Sigmoid colon (tissue), 7 donors: ENCODE measurements around the gene SETBP1. TPM values are rescaled to one million over a fixed set of nuclear protein-coding genes. Genes with fewer than 3 reads are reported as not detected.
A peak's percentile ranks its signal among the peaks of the same experiment; 100 is the strongest.

Source experiments
- DNase-seq: peaks from one replicate; pipeline ENCODE4 v3.0.0-alpha.2; 2019
- H3K27ac ChIP-seq, 4 donors: fragments of 200-600 bp; sonication (generic); one replicate each; pipeline ENCODE4 v1.5.1; 2016 to 2019; ENCODE audit warnings: mild to moderate bottlenecking in 1 of 4
- H3K27me3 ChIP-seq, 3 donors: fragments of 200-600 bp; sonication (generic); one replicate each; pipeline ENCODE4 v1.5.1; 2019; ENCODE audit warnings: mild to moderate bottlenecking in 1 of 3
- H3K36me3 ChIP-seq, 4 donors: fragments of 200-600 bp; sonication (generic); one replicate each; pipeline ENCODE4 v1.5.1; 2016 to 2019
- H3K4me1 ChIP-seq, 4 donors: fragments of 200-600 bp; sonication (generic); one replicate each; pipeline ENCODE4 v1.5.1; 2017 to 2019
- H3K4me3 ChIP-seq, 4 donors: fragments of 200-600 bp; sonication (generic); one replicate each; pipeline ENCODE4 v1.5.1; 2017 to 2019; ENCODE audit warnings: mild to moderate bottlenecking in 2 of 4, moderate library complexity in 1 of 4
- H3K9me3 ChIP-seq, 4 donors: fragments of 200-600 bp in 3 of 4; sonication (generic) in 3 of 4; one replicate each; pipeline versions ENCODE4 v1.5.1 to v1.6.1; 2013 to 2019
- EP300 ChIP-seq, 4 donors: sonication (generic); formaldehyde crosslinking; IDR thresholded peaks; one replicate each; pipeline ENCODE4 v1.6.1; 2017; ENCODE audit warnings: antibody characterized with exemption in 4 of 4
- POLR2A ChIP-seq, 2 donors: fragments of 450-650 bp; IDR thresholded peaks; one replicate each; pipeline ENCODE4 v1.6.1; 2016; ENCODE audit warnings: antibody characterized with exemption in 2 of 2, mild to moderate bottlenecking in 2 of 2, moderate library complexity in 2 of 2
- POLR2AphosphoS5 ChIP-seq, 4 donors: sonication (generic); formaldehyde crosslinking; IDR thresholded peaks; one replicate each; pipeline ENCODE4 v1.6.1; 2017; ENCODE audit warnings: antibody characterized with exemption in 4 of 4
- WGBS, 2 donors: extraction: QIAGEN DNeasy Blood & Tissue Kit; methylation state at CpG; one replicate each; pipeline ENCODE4 v1.1.7; 2013; 5-methylcytosine and 5-hydroxymethylcytosine counted together
- intact Hi-C: fragments of 100-400 bp; cut with DNase I; formaldehyde crosslinking; loops from one replicate; pipeline ENCODE4 v1.15.1; 2023
- polyA plus RNA-seq, 3 donors: library from polyadenylated mRNA; stranded (reverse); fragments of 200-250 nt; gene quantifications; one replicate each; pipeline ENCODE4 v1.2.3, GENCODE V29; 2013
- total RNA-seq, 4 donors: library from RNA; depleted of rRNA; stranded (reverse); fragments of >200 nt; gene quantifications; one replicate each; pipeline ENCODE4 v1.1.0, GENCODE V29; 2016
- TF ChIP-seq, protein P1 (sequence below), 4 experiments: fragments of 450-650 bp in 3 of 4; fragments of 200-600 bp in 1 of 4; IDR thresholded peaks; one replicate each; pipeline ENCODE4 v1.5.1; 2016 to 2019; ENCODE audit warnings: antibody characterized with exemption in 4 of 4, mild to moderate bottlenecking in 3 of 4, moderate library complexity in 2 of 4
- donor health status: healthy with polysubstance abuse.
- donor health status: Bipolar disorder and iron deficiency.
- donor health status: healthy.

SETBP1 gene
- total and polyA plus RNA-seq, 7 donors = 0.69 to 100 (median 67.9) TPM

GRCh38 chr18:44826418-44827259 is 146.0 kb downstream of the SETBP1 start:
- no peak overlapping the region for H3K4me3 ChIP-seq
- no peaks in the 10 kb centered on the region for H3K9me3 ChIP-seq
- peak overlapping the region; percentile 75 to 84 (median 81) for H3K27ac ChIP-seq
- no peaks in the 10 kb centered on the region for H3K36me3 ChIP-seq
- WGBS, 2 donors = 26 to 44% methylated on average over 5 of the region's 5 CpGs
- intact Hi-C loops = loop anchor here (5.0 kb wide), 1 partner anchor 191 kb away; no protein-coding TSS in a partner anchor
- DNase-seq = peak; percentile 95
- H3K27me3 ChIP-seq = no peaks in the 10 kb centered on the region
- peaks cover 0 to 77% (median 65%) of the 10 kb centered on the region in 4 donors for H3K4me1 ChIP-seq
- TF ChIP-seq EP300 (IDR thresholded peaks at IDR 0.05) (no peak), POLR2AphosphoS5 (IDR thresholded peaks at IDR 0.05) (peak in 3 of 4 donors; percentile 38 to 53 (median 39)), POLR2A (IDR thresholded peaks at IDR 0.05) (no peak)

DNA sequence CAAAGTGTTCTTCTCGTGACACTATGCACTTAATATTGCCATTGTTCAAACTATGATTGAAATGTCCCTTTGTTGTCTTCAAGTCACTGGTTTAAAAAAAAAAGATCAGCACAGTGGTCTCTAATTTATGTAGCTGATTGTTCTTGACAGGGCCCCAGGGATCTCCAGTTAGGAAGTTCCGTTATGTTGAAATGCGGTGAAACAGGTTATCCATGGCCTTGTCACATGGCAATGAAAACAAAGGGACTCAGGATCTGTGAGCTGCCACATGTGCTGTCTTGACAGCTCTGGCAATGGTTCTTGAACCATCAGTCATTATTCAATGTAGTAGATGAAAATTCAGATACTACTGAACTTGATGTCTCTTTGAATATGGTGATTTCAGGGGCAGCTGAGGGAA is 147.4 kb downstream of the SETBP1 start:
- Histone ChIP-seq H3K4me3 (no peak overlapping the region), H3K27ac (peak overlapping the region; percentile 75 to 84 (median 81)), H3K9me3 (no peaks in the 10 kb centered on the region), H3K36me3 (no peaks in the 10 kb centered on the region), H3K27me3 (no peaks in the 10 kb centered on the region), H3K4me1 (peaks cover 0 to 84% (median 72%) of the 10 kb centered on the region in 4 donors)
- TF ChIP-seq POLR2A (IDR thresholded peaks at IDR 0.05) = no peak
- TF ChIP-seq POLR2AphosphoS5 (IDR thresholded peaks at IDR 0.05) = no peak
- WGBS, 2 donors = 96% methylated on average over 3 of the region's 3 CpGs
- no peak for DNase-seq
- intact Hi-C loops = loop anchor here (5.0 kb wide), 1 partner anchor 189 kb away; no protein-coding TSS in a partner anchor

DNA sequence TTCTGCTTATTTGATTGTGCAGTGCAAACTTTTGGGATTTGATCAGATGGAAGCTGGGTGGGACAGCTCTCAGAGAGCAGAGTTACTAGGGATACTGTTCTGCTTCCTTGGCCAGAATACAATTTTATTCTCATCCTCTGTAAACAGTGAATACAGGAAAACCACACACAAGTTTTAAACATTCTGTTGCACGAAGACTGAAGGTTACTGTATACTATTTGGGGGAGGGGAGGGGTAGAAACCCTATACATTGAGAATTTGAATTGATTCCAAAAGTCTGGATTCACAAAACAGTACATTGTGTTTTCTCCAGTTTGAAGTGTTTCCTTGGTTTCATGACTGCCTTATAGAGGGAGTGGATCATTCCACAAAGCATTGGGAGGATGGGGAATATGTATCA is 149.9 kb downstream of the SETBP1 start:
- TF ChIP-seq POLR2AphosphoS5 (IDR thresholded peaks at IDR 0.05) (no peak), EP300 (IDR thresholded peaks at IDR 0.05) (no peak), POLR2A (IDR thresholded peaks at IDR 0.05) (no peak)
- TF ChIP-seq, protein P1, sequence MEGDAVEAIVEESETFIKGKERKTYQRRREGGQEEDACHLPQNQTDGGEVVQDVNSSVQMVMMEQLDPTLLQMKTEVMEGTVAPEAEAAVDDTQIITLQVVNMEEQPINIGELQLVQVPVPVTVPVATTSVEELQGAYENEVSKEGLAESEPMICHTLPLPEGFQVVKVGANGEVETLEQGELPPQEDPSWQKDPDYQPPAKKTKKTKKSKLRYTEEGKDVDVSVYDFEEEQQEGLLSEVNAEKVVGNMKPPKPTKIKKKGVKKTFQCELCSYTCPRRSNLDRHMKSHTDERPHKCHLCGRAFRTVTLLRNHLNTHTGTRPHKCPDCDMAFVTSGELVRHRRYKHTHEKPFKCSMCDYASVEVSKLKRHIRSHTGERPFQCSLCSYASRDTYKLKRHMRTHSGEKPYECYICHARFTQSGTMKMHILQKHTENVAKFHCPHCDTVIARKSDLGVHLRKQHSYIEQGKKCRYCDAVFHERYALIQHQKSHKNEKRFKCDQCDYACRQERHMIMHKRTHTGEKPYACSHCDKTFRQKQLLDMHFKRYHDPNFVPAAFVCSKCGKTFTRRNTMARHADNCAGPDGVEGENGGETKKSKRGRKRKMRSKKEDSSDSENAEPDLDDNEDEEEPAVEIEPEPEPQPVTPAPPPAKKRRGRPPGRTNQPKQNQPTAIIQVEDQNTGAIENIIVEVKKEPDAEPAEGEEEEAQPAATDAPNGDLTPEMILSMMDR (IDR thresholded peaks at IDR 0.05) = no peak
- Histone ChIP-seq H3K4me1 (peaks cover 4 to 79% (median 66%) of the 10 kb centered on the region in 4 donors), H3K27ac (peak overlapping the region; percentile 20 to 60 (median 46)), H3K36me3 (no peaks in the 10 kb centered on the region), H3K27me3 (no peaks in the 10 kb centered on the region), H3K9me3 (no peaks in the 10 kb centered on the region), H3K4me3 (no peak overlapping the region)
- no peak for DNase-seq
- intact Hi-C loops = no loop called here
- 24 to 33% methylated on average over 1 of the region's 1 CpG for WGBS, 2 donors

DNA sequence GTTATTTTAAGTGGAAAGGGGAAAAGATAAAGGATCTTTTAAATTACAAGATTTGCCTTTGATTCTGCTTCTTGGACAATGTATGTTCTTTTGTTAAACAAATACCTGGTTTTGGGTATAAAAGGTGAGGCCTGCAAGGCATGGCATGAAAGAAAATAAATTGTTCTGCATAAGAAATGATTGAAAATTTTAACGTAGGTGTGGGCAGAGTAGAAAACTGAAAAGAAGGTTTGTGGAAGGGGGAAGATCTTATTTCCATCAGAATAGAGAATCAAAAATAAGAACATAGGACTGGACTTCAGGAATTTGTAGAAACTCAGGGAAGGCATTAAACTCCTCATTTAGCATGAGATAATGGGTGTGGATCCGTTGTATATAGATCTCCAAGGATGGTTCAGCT is 153.1 kb downstream of the SETBP1 start:
- TF ChIP-seq POLR2AphosphoS5 (IDR thresholded peaks at IDR 0.05) (no peak), POLR2A (IDR thresholded peaks at IDR 0.05) (no peak), EP300 (IDR thresholded peaks at IDR 0.05) (no peak)
- TF ChIP-seq, protein P1 (IDR thresholded peaks at IDR 0.05) = no peak
- Histone ChIP-seq H3K27me3 (no peaks in the 10 kb centered on the region), H3K27ac (peak overlapping the region in 1 of 4 donors; percentile 17), H3K9me3 (no peaks in the 10 kb centered on the region), H3K36me3 (no peaks in the 10 kb centered on the region), H3K4me3 (no peak overlapping the region), H3K4me1 (peaks cover 4 to 85% (median 73%) of the 10 kb centered on the region in 4 donors)
- no peak for DNase-seq
- WGBS, 2 donors = 93 to 96% methylated on average over 2 of the region's 2 CpGs
- intact Hi-C loops = no loop called here

DNA sequence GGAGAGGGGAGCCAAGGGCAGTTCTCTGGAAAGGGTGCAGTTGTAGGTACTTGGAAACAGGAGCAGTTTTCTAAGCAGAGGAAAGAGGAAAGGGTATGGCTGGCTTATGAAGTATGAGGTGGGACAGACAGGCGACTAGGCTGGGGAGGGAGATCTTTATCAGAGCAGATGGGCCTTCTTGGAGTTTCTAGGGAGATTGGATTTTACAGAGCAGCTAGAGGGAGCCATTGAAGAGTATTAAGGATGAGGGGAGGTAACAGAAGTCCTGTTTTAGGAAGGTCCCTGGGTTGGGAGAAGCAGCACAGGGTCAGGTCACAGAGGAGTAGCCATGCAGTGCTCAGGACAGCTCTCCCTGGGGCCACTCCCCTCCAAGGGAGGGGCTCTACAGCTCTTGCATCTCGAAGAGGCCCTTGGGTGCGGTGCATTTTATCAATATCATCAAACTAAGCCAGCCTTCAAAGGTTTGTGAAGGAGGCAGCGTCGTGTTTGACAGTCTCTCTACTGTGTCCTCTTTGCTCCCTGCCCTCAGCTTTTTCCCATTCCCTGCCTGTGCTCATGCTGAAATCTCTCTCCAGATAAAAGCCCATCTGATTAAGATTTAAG is 154.3 kb downstream of the SETBP1 start:
- WGBS, 2 donors = 62 to 80% methylated on average over 5 of the region's 5 CpGs
- TF ChIP-seq POLR2A (IDR thresholded peaks at IDR 0.05) (no peak), POLR2AphosphoS5 (IDR thresholded peaks at IDR 0.05) (no peak), EP300 (IDR thresholded peaks at IDR 0.05) (no peak)
- TF ChIP-seq, protein P1 (IDR thresholded peaks at IDR 0.05) = no peak
- intact Hi-C loops = loop anchor here (5.0 kb wide), 1 partner anchor 33 kb away; no protein-coding TSS in a partner anchor
- no peak for DNase-seq
- Histone ChIP-seq H3K27ac (peak overlapping the region; percentile 18 to 73 (median 52)), H3K4me3 (no peak overlapping the region), H3K9me3 (no peaks in the 10 kb centered on the region), H3K36me3 (no peaks in the 10 kb centered on the region), H3K27me3 (no peaks in the 10 kb centered on the region), H3K4me1 (peaks cover 4 to 94% (median 83%) of the 10 kb centered on the region in 4 donors)
